Measurements from ENCODE around the gene AGTRAP.

AGTRAP gene

GRCh38 chr1:11706292-11706691 lies 29.6 kb upstream of the AGTRAP start:
- DNase-seq, result no peak

GRCh38 chr1:11707621-11708276 lies 28.2 kb upstream of the AGTRAP start:
- DNase-seq, result peak in 1 of 2 experiments; percentile 13

- no peak for DNase-seq
Measured at GRCh38 chr1:11708554-11709350, 27.2 kb upstream of the AGTRAP start.

GRCh38 chr1:11711490-11711889 lies 24.4 kb upstream of the AGTRAP start:
- no peak for DNase-seq

- DNase-seq, result no peak
Measured at GRCh38 chr1:11712285-11712684, 23.7 kb upstream of the AGTRAP start.

GRCh38 chr1:11713095-11713494 lies 22.8 kb upstream of the AGTRAP start:
- DNase-seq, result no peak

GRCh38 chr1:11714831-11715575 lies 20.9 kb upstream of the AGTRAP start:
- DNase-seq, result no peak

- peak; percentile 31 to 81 for DNase-seq
Measured at GRCh38 chr1:11719313-11720032, 16.5 kb upstream of the AGTRAP start.

GRCh38 chr1:11720033-11720376 lies 15.9 kb upstream of the AGTRAP start:
- DNase-seq, result no peak

GRCh38 chr1:11720525-11720924 lies 15.4 kb upstream of the AGTRAP start:
- no peak for DNase-seq

GRCh38 chr1:11721311-11721710 lies 14.6 kb upstream of the AGTRAP start:
- DNase-seq, result no peak

GRCh38 chr1:11722538-11722937 lies 13.4 kb upstream of the AGTRAP start:
- DNase-seq, result no peak

GRCh38 chr1:11725616-11726015 lies 10.3 kb upstream of the AGTRAP start:
- no peak for DNase-seq

GRCh38 chr1:11727119-11727518 lies 8.8 kb upstream of the AGTRAP start:
- no peak for DNase-seq

- DNase-seq, result no peak
Measured at GRCh38 chr1:11728126-11728806, 7.7 kb upstream of the AGTRAP start.

- DNase-seq, result no peak
Measured at GRCh38 chr1:11729155-11729497, 6.8 kb upstream of the AGTRAP start.

GRCh38 chr1:11729498-11730428 lies 6.2 kb upstream of the AGTRAP start:
- DNase-seq, result no peak

GRCh38 chr1:11730429-11730891 lies 5.5 kb upstream of the AGTRAP start:
- DNase-seq, result no peak

GRCh38 chr1:11731691-11732283 lies 4.1 kb upstream of the AGTRAP start:
- peak; percentile 22 to 64 for DNase-seq

GRCh38 chr1:11733306-11733705 lies 2.6 kb upstream of the AGTRAP start:
- no peak for DNase-seq

- DNase-seq, result no peak
Measured at GRCh38 chr1:11735531-11735853, 444 bp upstream of the AGTRAP start.

All from NCI-H526 (cell line).